Left ventricle myocardium inferior (tissue), 1 donor: ENCODE data around the gene ANKS1B. TPM values are rescaled to one million over a fixed set of nuclear protein-coding genes. Genes with fewer than 3 reads are reported as not detected.

Experiments
- DNase-seq: peaks from one replicate; pipeline ENCODE4 v3.0.0-alpha.2; 2020
- H3K27ac ChIP-seq: fragments of 200-600 bp; replicated peaks from 2 replicates; pipeline ENCODE4 v1.8.0; 2021
- H3K27me3 ChIP-seq: fragments of 200-600 bp; 2 replicates; pipeline ENCODE4 v1.8.0; 2021; ENCODE audit warnings: low read depth
- H3K36me3 ChIP-seq: fragments of 200-600 bp; 2 replicates; pipeline ENCODE4 v1.8.0; 2021
- H3K4me1 ChIP-seq: fragments of 200-600 bp; 2 replicates; pipeline ENCODE4 v1.8.0; 2021
- H3K4me3 ChIP-seq: fragments of 200-600 bp; 2 replicates; pipeline ENCODE4 v1.8.0; 2021; ENCODE audit warnings: mild to moderate bottlenecking, moderate library complexity
- H3K9me3 ChIP-seq: fragments of 200-600 bp; replicated peaks from 2 replicates; pipeline ENCODE4 v1.8.0; 2021
- CTCF ChIP-seq: fragments of 200-600 bp; IDR thresholded peaks from 2 replicates; pipeline ENCODE4 v1.8.0; 2021; ENCODE audit warnings: antibody characterized with exemption, mild to moderate bottlenecking, borderline replicate concordance
- intact Hi-C: fragments of 100-400 bp; cut with micrococcal nuclease; formaldehyde crosslinking; loops from one replicate; pipeline ENCODE4 v1.11.0; 2022
- total RNA-seq: library from RNA; stranded (reverse); fragmentation: NEBNext Ultra II Directional; extraction: Animal tissue kit (Norgen Biotek cat#: 25700); gene quantifications from one replicate; pipeline ENCODE4 v1.2.1, GENCODE V29; 2021
- donor health status: DM: no; HTN: yes; CAD: no; lungs with severe emphysema.

ANKS1B gene
- total RNA-seq, 1 donor from 2014 or later = 1.6 TPM

DNA sequence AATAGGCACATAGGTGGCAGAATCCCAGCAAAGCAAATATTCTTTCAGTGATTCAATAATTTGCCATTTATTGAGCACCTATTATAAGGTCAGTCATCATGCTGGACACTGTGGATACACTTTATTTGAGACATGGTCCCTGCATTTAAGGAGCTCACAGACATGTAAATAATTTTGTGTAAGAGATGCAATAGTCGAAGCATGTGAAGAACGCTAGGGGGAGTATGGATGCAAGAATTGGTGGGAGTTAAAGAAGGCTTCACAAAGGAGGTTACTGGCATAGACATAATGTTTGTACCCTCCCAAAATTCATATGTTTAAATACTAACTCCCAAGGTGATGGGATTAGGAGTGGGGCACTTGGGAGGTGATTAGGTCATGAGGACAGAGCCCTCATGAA lies 597.8 kb downstream of the ANKS1B start:
- intact Hi-C loops = no loop called here
- Histone ChIP-seq H3K27ac (no peak overlapping the region), H3K4me3 (no peak overlapping the region), H3K27me3 (no peaks in the 10 kb centered on the region), H3K9me3 (no peaks in the 10 kb centered on the region), H3K4me1 (no peaks in the 10 kb centered on the region), H3K36me3 (no peaks in the 10 kb centered on the region)
- TF ChIP-seq CTCF = no peak
- DNase-seq = no peak

GRCh38 chr12:99383258-99383657 lies 601.5 kb downstream of the ANKS1B start:
- Histone ChIP-seq H3K4me1 (no peaks in the 10 kb centered on the region), H3K27ac (no peak overlapping the region), H3K27me3 (no peaks in the 10 kb centered on the region), H3K4me3 (no peak overlapping the region), H3K9me3 (no peaks in the 10 kb centered on the region), H3K36me3 (no peaks in the 10 kb centered on the region)
- DNase-seq = no peak
- no peak for TF ChIP-seq CTCF
- intact Hi-C loops = no loop called here

- TF ChIP-seq CTCF = no peak
- Histone ChIP-seq H3K27me3 (no peaks in the 10 kb centered on the region), H3K36me3 (no peaks in the 10 kb centered on the region), H3K9me3 (no peaks in the 10 kb centered on the region), H3K4me1 (no peaks in the 10 kb centered on the region), H3K4me3 (no peak overlapping the region), H3K27ac (no peak overlapping the region)
- intact Hi-C loops = no loop called here
- no peak for DNase-seq
Observed at GRCh38 chr12:99381992-99382391, 602.7 kb downstream of the ANKS1B start.

GRCh38 chr12:99380701-99381100 lies 604.0 kb downstream of the ANKS1B start:
- no peak for DNase-seq
- Histone ChIP-seq H3K27me3 (no peaks in the 10 kb centered on the region), H3K4me1 (no peaks in the 10 kb centered on the region), H3K9me3 (no peaks in the 10 kb centered on the region), H3K36me3 (no peaks in the 10 kb centered on the region), H3K27ac (no peak overlapping the region), H3K4me3 (no peak overlapping the region)
- no peak for TF ChIP-seq CTCF
- intact Hi-C loops = no loop called here

- no peaks in the 10 kb centered on the region for H3K27me3 ChIP-seq
- H3K4me1 ChIP-seq = no peaks in the 10 kb centered on the region
- no peaks in the 10 kb centered on the region for H3K36me3 ChIP-seq
- intact Hi-C loops = no loop called here
- no peak overlapping the region for H3K27ac ChIP-seq
- no peaks in the 10 kb centered on the region for H3K9me3 ChIP-seq
- TF ChIP-seq CTCF = no peak
- DNase-seq = no peak
- no peak overlapping the region for H3K4me3 ChIP-seq
Observed at GRCh38 chr12:99374023-99374422, 610.7 kb downstream of the ANKS1B start.

DNA sequence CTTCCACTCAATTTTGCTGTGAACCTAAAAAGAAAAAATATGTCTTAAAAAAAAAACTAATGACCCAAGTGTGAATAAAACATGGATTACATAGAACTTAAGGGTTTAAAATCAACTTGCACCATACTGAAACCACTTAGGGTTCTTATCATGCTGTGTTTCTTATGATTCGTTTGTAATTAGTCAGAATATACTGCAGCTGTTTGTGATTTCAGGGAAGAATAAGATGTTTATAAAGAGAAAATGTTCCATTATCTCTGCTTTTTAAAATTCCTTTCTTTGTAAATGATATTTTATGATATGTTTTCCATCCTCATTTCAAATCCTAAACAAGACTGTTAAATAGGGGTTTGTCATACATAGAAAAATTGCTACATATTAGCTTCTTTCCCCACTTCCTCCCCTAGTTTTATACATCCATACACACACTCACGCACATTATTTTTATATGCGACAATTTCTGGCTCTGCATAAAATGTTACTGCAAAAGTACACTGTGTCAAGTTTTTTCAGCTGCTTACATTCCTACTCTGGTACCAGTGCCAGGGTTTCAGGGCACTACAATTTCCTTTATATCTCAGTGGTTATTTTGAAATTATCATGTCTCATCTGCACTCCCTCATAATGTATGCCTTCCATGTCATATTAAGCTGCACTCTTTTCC lies 612.3 kb downstream of the ANKS1B start:
- H3K4me3 ChIP-seq = no peak overlapping the region
- no peaks in the 10 kb centered on the region for H3K4me1 ChIP-seq
- H3K9me3 ChIP-seq = no peaks in the 10 kb centered on the region
- H3K27ac ChIP-seq = no peak overlapping the region
- TF ChIP-seq CTCF = no peak
- intact Hi-C loops = no loop called here
- H3K36me3 ChIP-seq = no peaks in the 10 kb centered on the region
- DNase-seq = no peak
- no peaks in the 10 kb centered on the region for H3K27me3 ChIP-seq
